ENCODE measurements around the gene KIRREL1.

- TF ChIP-seq CTCF (conservative IDR thresholded peaks at IDR 0.05 in 1 of 2, IDR thresholded peaks at IDR 0.05 in 1 of 2; ENCODE audit: low read depth in 1 of 2, low read length in 2 of 2) (no peak), EZH2 (IDR thresholded peaks at IDR 0.05; ENCODE audit: low read length, missing control alignments) (no peak)
Observed at GRCh38 chr1:158038793-158039192, 45.3 kb downstream of the KIRREL1 start.

Data from fibroblast of lung (primary cell).